SH-SY5Y (cell line): ENCODE data around the gene KIF1A.

Experiments used
- GATA2 ChIP-seq: IDR thresholded peaks from 2 replicates; pipeline ENCODE4 v1.6.1; 2011; ENCODE audit warnings: mild to moderate bottlenecking, low read depth, low read length
- GATA3 ChIP-seq: IDR thresholded peaks from 2 replicates; pipeline ENCODE4 v1.6.1; 2011; ENCODE audit warnings: low read depth, mild to moderate bottlenecking, low read length, moderate library complexity

DNA sequence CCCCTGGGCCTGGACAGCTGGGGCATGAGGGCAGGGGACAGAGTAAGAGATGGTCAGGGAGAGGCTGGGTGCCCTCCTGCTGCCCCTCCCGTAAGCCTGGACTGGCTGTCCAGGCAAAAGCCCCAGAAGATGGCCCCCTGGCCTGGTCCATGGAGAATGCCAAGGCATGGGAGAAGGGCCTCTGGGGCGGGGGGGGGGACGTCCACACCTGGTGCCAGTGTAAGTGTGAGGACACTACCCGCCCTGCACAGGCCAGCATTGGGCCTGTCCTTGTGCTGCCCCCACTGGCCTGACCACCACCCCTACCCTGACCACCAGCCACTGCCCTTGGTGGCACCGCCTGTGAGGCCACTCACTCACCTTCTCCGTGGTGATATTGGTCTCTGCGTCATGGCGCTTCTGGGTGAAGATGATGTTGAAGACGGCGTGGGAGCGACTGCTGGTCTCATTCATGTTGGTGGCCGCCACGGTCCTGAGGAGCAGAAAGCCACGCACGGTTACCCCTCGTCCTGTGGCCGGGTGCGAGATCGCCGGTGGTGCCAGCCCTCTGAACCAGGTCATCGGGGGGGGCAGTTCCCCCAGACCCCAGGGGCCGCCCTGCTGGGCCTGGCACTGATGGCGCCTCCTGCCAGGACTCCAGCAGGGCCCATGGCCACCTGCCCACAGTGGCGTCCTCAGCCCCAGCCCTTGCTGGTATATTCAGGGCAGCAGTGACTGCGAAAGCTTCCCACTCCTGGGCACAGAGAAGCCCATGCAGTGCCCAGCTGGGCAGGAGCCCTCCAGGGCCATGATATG, 35.2 kb downstream of the KIF1A start:
- no peak for TF ChIP-seq GATA2
- no peak for TF ChIP-seq GATA3
